Ishikawa (cell line): ENCODE results near the gene KLHDC10.

Experiments used
- CEBPB ChIP-seq: IDR thresholded peaks from 2 replicates; pipeline ENCODE4 v1.6.1; 2012
- CREB1 ChIP-seq: IDR thresholded peaks from 2 replicates; pipeline ENCODE4 v1.6.1; 2012; ENCODE audit warnings: low read depth
- EGR1 ChIP-seq: IDR thresholded peaks from 2 replicates; pipeline ENCODE4 v1.6.1; 2012
- EP300 ChIP-seq: IDR thresholded peaks from 2 replicates; pipeline ENCODE4 v1.6.1; 2012; ENCODE audit warnings: borderline replicate concordance
- FOXM1 ChIP-seq: IDR thresholded peaks from 2 replicates; pipeline ENCODE4 v1.6.1; 2012; ENCODE audit warnings: low read depth, borderline replicate concordance
- NFIC ChIP-seq: IDR thresholded peaks from 2 replicates; pipeline ENCODE4 v1.6.1; 2012
- RAD21 ChIP-seq: IDR thresholded peaks from 2 replicates; pipeline ENCODE4 v1.6.1; 2012; ENCODE audit warnings: low read depth
- TAF1 ChIP-seq: IDR thresholded peaks from 2 replicates; pipeline ENCODE4 v1.6.1; 2012; ENCODE audit warnings: low read depth, mild to moderate bottlenecking
- TCF12 ChIP-seq: IDR thresholded peaks from 2 replicates; pipeline ENCODE4 v1.6.1; 2012; ENCODE audit warnings: low read depth
- TEAD4 ChIP-seq: IDR thresholded peaks from 2 replicates; pipeline ENCODE4 v1.6.1; 2012
- YY1 ChIP-seq: IDR thresholded peaks from 2 replicates; pipeline ENCODE4 v1.6.1; 2012; ENCODE audit warnings: low read depth
- ZBTB7A ChIP-seq: IDR thresholded peaks from 2 replicates; pipeline ENCODE4 v1.6.1; 2012; ENCODE audit warnings: low read depth
- TF ChIP-seq, protein P1 (sequence below): IDR thresholded peaks from 2 replicates; pipeline ENCODE4 v1.6.1; 2012
- TF ChIP-seq, protein P2 (sequence below): IDR thresholded peaks from 2 replicates; pipeline ENCODE4 v1.6.1; 2012
- TF ChIP-seq, protein P3 (sequence below): IDR thresholded peaks from 2 replicates; pipeline ENCODE4 v1.6.1; 2012; ENCODE audit warnings: low read depth, mild to moderate bottlenecking

The KLHDC10 gene

DNA sequence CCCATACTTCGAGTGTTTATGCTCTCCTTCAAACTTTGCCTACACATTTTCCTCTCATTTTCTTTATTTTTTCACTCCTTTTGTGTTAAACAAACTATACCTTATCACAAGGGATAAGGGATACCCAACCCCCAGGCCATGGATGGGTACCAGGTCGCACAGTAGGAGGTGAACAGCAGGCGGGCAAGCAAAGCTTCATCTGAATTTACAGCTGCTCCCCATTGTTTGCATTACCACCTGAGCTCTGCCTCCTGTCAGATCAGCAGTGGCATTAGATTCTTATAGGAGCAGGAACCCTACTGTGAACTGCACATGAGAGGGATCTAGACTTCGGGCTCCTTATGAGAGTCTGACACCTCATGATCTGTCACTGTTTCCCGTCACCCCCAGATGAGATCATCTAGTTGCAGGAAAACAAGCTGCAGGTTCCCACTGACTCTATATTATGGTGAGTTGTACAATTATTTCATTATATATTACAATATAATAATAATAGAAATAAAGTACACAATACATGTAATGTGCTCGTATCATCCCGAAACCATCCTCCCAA is 47.6 kb upstream of the KLHDC10 start:
- TF ChIP-seq, protein P1, sequence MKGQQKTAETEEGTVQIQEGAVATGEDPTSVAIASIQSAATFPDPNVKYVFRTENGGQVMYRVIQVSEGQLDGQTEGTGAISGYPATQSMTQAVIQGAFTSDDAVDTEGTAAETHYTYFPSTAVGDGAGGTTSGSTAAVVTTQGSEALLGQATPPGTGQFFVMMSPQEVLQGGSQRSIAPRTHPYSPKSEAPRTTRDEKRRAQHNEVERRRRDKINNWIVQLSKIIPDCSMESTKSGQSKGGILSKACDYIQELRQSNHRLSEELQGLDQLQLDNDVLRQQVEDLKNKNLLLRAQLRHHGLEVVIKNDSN: no peak
- TF ChIP-seq ZBTB7A: no peak
- no peak for TF ChIP-seq CREB1
- no peak; the same call in 1 of the 2 replicates for TF ChIP-seq EP300
- peak; percentile 52; the same call in 1 of the 2 replicates for TF ChIP-seq TCF12
- TF ChIP-seq, protein P2, sequence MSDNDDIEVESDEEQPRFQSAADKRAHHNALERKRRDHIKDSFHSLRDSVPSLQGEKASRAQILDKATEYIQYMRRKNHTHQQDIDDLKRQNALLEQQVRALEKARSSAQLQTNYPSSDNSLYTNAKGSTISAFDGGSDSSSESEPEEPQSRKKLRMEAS: no peak
- TF ChIP-seq FOXM1: no peak

DNA sequence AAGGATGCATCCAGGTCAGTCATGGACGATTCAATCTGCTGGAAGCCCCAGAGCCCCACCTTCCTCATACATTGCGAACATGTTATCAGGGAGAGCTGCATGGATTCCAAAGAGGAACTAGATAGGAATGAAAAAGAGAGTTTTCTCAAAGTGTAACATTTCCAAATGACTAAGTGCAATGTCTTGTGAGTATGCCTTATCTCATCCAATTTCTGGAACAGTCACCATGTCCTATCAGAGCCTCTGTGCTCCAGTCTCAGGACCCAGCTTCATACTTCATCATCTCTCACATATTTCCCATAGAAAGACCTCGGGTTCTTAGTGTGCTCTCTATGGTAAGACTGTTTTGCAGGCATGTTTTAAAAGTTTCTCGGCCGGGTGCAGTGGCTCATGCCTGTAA is 45.9 kb upstream of the KLHDC10 start:
- TF ChIP-seq TEAD4 (no peak), EGR1 (no peak), CEBPB (no peak), CREB1 (no peak), FOXM1 (no peak), ZBTB7A (no peak), YY1 (no peak), RAD21 (no peak), NFIC (no peak), TAF1 (no peak)
- TF ChIP-seq, protein P3, sequence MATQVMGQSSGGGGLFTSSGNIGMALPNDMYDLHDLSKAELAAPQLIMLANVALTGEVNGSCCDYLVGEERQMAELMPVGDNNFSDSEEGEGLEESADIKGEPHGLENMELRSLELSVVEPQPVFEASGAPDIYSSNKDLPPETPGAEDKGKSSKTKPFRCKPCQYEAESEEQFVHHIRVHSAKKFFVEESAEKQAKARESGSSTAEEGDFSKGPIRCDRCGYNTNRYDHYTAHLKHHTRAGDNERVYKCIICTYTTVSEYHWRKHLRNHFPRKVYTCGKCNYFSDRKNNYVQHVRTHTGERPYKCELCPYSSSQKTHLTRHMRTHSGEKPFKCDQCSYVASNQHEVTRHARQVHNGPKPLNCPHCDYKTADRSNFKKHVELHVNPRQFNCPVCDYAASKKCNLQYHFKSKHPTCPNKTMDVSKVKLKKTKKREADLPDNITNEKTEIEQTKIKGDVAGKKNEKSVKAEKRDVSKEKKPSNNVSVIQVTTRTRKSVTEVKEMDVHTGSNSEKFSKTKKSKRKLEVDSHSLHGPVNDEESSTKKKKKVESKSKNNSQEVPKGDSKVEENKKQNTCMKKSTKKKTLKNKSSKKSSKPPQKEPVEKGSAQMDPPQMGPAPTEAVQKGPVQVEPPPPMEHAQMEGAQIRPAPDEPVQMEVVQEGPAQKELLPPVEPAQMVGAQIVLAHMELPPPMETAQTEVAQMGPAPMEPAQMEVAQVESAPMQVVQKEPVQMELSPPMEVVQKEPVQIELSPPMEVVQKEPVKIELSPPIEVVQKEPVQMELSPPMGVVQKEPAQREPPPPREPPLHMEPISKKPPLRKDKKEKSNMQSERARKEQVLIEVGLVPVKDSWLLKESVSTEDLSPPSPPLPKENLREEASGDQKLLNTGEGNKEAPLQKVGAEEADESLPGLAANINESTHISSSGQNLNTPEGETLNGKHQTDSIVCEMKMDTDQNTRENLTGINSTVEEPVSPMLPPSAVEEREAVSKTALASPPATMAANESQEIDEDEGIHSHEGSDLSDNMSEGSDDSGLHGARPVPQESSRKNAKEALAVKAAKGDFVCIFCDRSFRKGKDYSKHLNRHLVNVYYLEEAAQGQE: no peak
- TF ChIP-seq, protein P2: no peak
- TF ChIP-seq, protein P1: no peak

DNA sequence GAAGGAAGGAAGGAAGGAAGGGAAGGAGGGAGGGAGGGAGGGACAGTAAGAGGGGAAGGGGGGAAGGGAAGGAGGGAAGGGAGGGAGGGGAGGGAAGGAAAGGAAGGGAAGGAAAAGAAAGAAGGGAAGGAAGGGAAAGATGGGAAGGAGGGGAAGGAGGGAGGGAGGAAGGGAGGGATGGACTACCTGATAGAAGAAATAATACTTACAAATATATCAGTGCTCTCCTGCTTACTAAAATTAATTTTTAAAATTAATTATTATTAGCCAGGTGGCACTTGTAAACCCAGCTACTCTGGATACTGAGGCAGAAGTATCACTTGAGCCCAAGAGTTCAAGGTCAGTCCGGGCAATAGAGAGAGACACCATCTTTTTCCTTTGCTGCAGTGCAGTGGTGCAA is 37.6 kb upstream of the KLHDC10 start:
- no peak for TF ChIP-seq CEBPB
- TF ChIP-seq YY1: no peak
- TF ChIP-seq, protein P1: no peak
- TF ChIP-seq EGR1: no peak
- TF ChIP-seq TCF12: no peak
- no peak for TF ChIP-seq NFIC
- TF ChIP-seq CREB1: no peak
- no peak for TF ChIP-seq ZBTB7A
- no peak for TF ChIP-seq FOXM1
- TF ChIP-seq, protein P2: no peak
- no peak for TF ChIP-seq EP300
- no peak for TF ChIP-seq TAF1
- TF ChIP-seq, protein P3: no peak
- TF ChIP-seq TEAD4: no peak
- TF ChIP-seq RAD21: no peak

DNA sequence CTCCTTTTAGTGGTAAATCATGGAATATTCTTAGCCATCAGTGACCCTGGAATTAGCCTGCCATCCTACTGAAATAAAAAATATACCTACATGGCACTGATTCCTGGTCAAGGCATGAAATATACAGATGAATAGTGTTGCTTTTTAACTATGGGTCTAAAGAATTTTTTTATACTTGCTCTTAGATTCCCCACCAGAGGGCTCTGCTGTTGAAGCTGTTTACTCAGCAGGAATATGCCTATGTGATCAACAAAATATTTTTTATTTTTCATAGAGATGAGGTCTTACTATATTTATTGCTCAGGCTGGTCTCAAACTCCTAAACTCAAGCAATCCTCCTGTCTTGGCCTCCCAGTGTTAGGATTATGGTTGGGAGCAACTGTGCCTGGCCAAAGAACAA is 32.6 kb upstream of the KLHDC10 start:
- no peak for TF ChIP-seq ZBTB7A

DNA sequence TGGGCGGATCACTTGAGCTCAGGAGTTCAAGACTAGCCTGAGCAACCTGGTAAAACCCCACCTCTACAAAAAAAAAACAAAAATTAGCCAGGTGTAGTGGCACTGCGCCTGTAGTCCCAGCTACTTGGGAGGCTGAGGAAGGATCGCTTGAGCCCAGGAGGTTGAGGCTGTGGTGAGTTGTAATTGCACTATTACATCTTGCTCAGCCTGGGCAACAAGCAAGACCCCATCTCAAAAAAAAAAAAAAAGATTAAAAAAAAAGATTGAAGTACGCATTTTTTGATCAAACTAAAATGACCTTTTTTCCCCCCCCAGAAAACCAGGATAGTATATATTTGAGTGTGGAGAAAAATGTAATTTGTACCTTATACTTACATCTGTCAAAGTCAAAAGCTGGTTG is 29.8 kb upstream of the KLHDC10 start:
- TF ChIP-seq YY1: no peak
- TF ChIP-seq, protein P2: no peak
- no peak for TF ChIP-seq RAD21
- no peak for TF ChIP-seq EGR1
- no peak for TF ChIP-seq TCF12
- TF ChIP-seq TAF1: no peak
- TF ChIP-seq ZBTB7A: no peak
- no peak for TF ChIP-seq TEAD4
- TF ChIP-seq EP300: no peak
- no peak for TF ChIP-seq NFIC
- no peak for TF ChIP-seq CEBPB
- TF ChIP-seq, protein P3: no peak
- TF ChIP-seq, protein P1: no peak
- no peak for TF ChIP-seq CREB1
- TF ChIP-seq FOXM1: no peak
